ENCODE measurements around the gene GMEB1. TPM values are rescaled to one million over a fixed set of nuclear protein-coding genes. Genes with fewer than 3 reads are reported as not detected.

The GMEB1 gene, protein sequence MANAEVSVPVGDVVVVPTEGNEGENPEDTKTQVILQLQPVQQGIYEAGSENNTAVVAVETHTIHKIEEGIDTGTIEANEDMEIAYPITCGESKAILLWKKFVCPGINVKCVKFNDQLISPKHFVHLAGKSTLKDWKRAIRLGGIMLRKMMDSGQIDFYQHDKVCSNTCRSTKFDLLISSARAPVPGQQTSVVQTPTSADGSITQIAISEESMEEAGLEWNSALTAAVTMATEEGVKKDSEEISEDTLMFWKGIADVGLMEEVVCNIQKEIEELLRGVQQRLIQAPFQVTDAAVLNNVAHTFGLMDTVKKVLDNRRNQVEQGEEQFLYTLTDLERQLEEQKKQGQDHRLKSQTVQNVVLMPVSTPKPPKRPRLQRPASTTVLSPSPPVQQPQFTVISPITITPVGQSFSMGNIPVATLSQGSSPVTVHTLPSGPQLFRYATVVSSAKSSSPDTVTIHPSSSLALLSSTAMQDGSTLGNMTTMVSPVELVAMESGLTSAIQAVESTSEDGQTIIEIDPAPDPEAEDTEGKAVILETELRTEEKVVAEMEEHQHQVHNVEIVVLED
- polyA plus RNA-seq (2012; ENCODE audit: insufficient read length, low read depth) = 9.1 TPM

GRCh38 chr1:28668191-28668955 is at the start of gene GMEB1:
Gene GMEB1, plus strand, starts transcription at chr1:28668784. Its CDS starts 14,829 bp downstream, at chr1:28683613.
- TF ChIP-seq SIN3A (IDR thresholded peaks at IDR 0.05; ENCODE audit: borderline replicate concordance, insufficient read depth, low read length) (no peak), TAF1 (IDR thresholded peaks at IDR 0.05; ENCODE audit: borderline replicate concordance, insufficient read depth, low read length) (no peak; the same call in 1 of the 2 replicates), FOXP2 (optimal IDR thresholded peaks at IDR 0.05; ENCODE audit: borderline replicate concordance, extremely low read depth, extremely low read length, insufficient read depth) (no peak), REST (IDR thresholded peaks at IDR 0.05; ENCODE audit: insufficient read depth in 1 of 2, low read depth in 2 of 2, low read length in 2 of 2) (no peak), POLR2AphosphoS5 (IDR thresholded peaks at IDR 0.05; ENCODE audit: low read depth, low read length) (no peak)

GRCh38 chr1:28631713-28632112 is 36.9 kb upstream of the GMEB1 start:
- TF ChIP-seq REST (IDR thresholded peaks at IDR 0.05; ENCODE audit: insufficient read depth in 1 of 2, low read depth in 2 of 2, low read length in 2 of 2) = no peak
- TF ChIP-seq SIN3A (IDR thresholded peaks at IDR 0.05; ENCODE audit: borderline replicate concordance, insufficient read depth, low read length) = no peak
- no peak for TF ChIP-seq TAF1 (IDR thresholded peaks at IDR 0.05; ENCODE audit: borderline replicate concordance, insufficient read depth, low read length)
- TF ChIP-seq FOXP2 (optimal IDR thresholded peaks at IDR 0.05; ENCODE audit: borderline replicate concordance, extremely low read depth, extremely low read length, insufficient read depth) = no peak
- no peak for TF ChIP-seq POLR2AphosphoS5 (IDR thresholded peaks at IDR 0.05; ENCODE audit: low read depth, low read length)

DNA sequence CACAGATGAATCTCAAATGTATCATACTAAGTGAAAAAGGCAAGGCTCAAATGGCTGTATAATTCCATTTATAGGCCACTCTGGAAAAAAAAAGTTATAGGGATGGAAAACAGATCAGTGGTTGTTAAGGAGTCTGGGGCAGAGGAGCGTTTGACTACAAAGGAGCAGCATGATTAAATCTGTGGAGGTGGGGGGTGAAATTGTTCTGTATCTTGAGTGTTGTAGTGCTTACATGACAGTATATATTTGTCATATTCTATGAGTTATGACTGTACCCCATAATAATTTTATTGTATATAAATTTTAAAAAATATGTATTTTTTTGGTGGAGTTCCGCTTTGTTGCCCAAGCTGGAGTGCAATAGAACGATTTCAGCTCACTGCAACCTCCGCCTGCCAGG is 36.0 kb upstream of the GMEB1 start:
- TF ChIP-seq FOXP2 (optimal IDR thresholded peaks at IDR 0.05; ENCODE audit: borderline replicate concordance, extremely low read depth, extremely low read length, insufficient read depth) (no peak), TAF1 (IDR thresholded peaks at IDR 0.05; ENCODE audit: borderline replicate concordance, insufficient read depth, low read length) (no peak), SIN3A (IDR thresholded peaks at IDR 0.05; ENCODE audit: borderline replicate concordance, insufficient read depth, low read length) (no peak), POLR2AphosphoS5 (IDR thresholded peaks at IDR 0.05; ENCODE audit: low read depth, low read length) (no peak), REST (IDR thresholded peaks at IDR 0.05; ENCODE audit: insufficient read depth in 1 of 2, low read depth in 2 of 2, low read length in 2 of 2) (no peak)

DNA sequence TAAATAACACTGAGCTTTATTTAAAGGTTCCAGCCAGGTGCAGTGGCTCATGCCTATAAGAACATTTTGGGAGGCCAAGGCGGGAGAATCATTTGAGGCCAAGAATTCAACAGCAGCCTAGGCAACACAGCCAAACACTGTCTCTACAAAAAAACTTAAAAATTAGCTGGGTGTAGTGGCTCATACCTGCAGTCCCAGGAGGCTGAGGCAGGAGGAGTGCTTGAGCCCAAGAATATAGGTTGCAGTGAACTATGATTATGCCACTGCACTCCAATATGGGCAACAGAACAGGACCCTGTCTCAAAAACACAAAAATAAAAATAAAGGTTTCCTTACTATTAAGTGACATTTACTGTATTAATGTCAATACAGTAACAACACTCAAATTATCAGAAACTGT is 27.8 kb upstream of the GMEB1 start:
- TF ChIP-seq POLR2AphosphoS5 (IDR thresholded peaks at IDR 0.05; ENCODE audit: low read depth, low read length) (no peak), SIN3A (IDR thresholded peaks at IDR 0.05; ENCODE audit: borderline replicate concordance, insufficient read depth, low read length) (no peak), TAF1 (IDR thresholded peaks at IDR 0.05; ENCODE audit: borderline replicate concordance, insufficient read depth, low read length) (no peak), REST (IDR thresholded peaks at IDR 0.05; ENCODE audit: insufficient read depth in 1 of 2, low read depth in 2 of 2, low read length in 2 of 2) (no peak), FOXP2 (optimal IDR thresholded peaks at IDR 0.05; ENCODE audit: borderline replicate concordance, extremely low read depth, extremely low read length, insufficient read depth) (no peak)

All from PFSK-1 (cell line).